Neural cell (in vitro differentiated cells): ENCODE results near the gene APOBEC2.

Source experiments
- EZH2 ChIP-seq: fragments of 200-600, 300-800 bp; shearing (Covaris generic), sonication (generic); IDR thresholded peaks from 2 replicates; pipeline ENCODE4 v1.6.1; 2014; ENCODE audit warnings: antibody characterized with exemption, low read length, borderline replicate concordance, mild to moderate bottlenecking; ENCODE audit not compliant: insufficient read depth, poor library complexity, severe bottlenecking
- POLR2AphosphoS5 ChIP-seq: IDR thresholded peaks from 2 replicates; pipeline ENCODE4 v1.6.1; 2012
- RAD21 ChIP-seq: fragments of 450-650 bp; conservative IDR thresholded peaks from 2 replicates; pipeline ENCODE4 v1.6.1; 2014; ENCODE audit warnings: antibody characterized with exemption, mild to moderate bottlenecking, moderate library complexity
- TAF1 ChIP-seq: IDR thresholded peaks from 2 replicates; pipeline ENCODE4 v1.6.1; 2012; ENCODE audit warnings: low read depth
- TF ChIP-seq, protein P1 (sequence below): fragments of 450-650 bp; IDR thresholded peaks from 2 replicates; pipeline ENCODE4 v1.5.1; 2014; ENCODE audit warnings: antibody characterized with exemption, mild to moderate bottlenecking, moderate library complexity; ENCODE audit not compliant: poor library complexity, severe bottlenecking

DNA sequence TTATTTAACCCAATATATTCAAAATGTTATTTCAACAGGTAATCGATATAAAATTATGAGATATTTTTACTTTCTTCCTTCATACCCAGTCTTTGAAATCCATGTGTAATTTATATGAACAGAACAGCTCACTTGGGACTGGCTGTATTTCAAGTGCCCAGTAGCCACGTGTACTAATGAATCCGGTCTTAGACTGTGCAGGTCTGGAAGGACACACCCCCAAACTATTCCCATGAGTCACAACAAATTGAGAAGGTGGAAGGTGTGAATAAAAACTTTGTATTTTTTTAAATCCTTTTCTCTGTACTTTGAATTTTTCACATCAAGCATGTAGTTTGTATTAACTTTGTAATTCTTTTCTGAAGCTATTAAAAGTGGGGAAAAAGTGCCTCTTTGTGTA lies 16.8 kb upstream of the APOBEC2 start:
- TF ChIP-seq, protein P1, sequence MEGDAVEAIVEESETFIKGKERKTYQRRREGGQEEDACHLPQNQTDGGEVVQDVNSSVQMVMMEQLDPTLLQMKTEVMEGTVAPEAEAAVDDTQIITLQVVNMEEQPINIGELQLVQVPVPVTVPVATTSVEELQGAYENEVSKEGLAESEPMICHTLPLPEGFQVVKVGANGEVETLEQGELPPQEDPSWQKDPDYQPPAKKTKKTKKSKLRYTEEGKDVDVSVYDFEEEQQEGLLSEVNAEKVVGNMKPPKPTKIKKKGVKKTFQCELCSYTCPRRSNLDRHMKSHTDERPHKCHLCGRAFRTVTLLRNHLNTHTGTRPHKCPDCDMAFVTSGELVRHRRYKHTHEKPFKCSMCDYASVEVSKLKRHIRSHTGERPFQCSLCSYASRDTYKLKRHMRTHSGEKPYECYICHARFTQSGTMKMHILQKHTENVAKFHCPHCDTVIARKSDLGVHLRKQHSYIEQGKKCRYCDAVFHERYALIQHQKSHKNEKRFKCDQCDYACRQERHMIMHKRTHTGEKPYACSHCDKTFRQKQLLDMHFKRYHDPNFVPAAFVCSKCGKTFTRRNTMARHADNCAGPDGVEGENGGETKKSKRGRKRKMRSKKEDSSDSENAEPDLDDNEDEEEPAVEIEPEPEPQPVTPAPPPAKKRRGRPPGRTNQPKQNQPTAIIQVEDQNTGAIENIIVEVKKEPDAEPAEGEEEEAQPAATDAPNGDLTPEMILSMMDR = no peak
- TF ChIP-seq POLR2AphosphoS5 (no peak), EZH2 (no peak), RAD21 (no peak), TAF1 (no peak)
